ENCODE data around the gene MARCHF11. TPM values are rescaled to one million over a fixed set of nuclear protein-coding genes. Genes with fewer than 3 reads are reported as not detected.

The MARCHF11 gene
- polyA plus RNA-seq, 3 donors, result 3.6 to 4.5 (median 3.9) TPM

- DNase-seq, result no peak
These were observed 118.4 kb downstream of the MARCHF11 start for GRCh38 chr5:16061163-16061562.

DNA sequence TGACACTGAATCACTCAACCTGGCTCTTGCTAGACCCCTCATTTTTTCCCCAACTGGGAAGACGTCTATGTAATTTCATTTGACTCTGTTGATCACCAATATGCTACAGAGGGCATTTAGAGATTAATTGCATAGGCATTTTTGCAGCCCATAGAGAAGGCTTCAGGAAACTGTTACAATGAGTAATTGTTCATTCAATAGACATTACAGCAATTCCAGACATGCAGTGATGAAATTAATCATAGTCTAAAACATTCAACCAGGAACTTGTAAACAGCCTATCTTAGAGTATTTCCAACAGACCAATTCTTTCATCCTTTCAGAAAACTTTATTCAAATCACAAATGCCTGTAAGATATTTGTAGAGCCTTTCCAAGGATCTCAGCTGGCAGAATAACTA lies 122.3 kb downstream of the MARCHF11 start:
- no peak for DNase-seq

DNA sequence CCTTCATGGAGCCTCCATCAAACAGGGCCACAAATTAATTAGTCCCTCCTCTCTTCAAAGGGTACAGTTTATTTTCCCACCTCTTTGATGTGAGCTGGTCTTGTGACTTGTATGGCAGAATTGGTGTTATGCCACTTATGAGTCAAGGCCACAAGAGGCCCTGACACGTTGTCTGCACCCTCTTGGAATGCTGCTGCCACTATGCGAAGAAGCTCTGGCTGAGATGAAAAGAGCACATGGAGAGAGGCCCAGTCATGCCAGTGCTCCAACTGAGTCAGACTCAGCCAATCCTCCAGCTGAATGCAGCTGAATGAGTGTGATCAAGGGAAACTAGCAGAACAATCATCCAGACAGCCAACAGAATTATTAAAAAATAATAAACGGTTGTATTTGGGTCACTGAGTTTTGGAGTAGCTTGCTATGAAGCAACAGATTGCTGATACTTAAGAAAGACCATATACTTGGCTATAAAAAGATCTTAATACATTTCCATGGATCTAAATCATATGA lies 128.3 kb downstream of the MARCHF11 start:
- no peak for DNase-seq

- DNase-seq, result no peak
These were observed 129.2 kb downstream of the MARCHF11 start for GRCh38 chr5:16050414-16050813.

- DNase-seq, result no peak
These were observed 129.8 kb downstream of the MARCHF11 start for GRCh38 chr5:16049761-16050160.

GRCh38 chr5:16048132-16048531 lies 131.5 kb downstream of the MARCHF11 start:
- DNase-seq, result no peak

- DNase-seq, result no peak
These were observed 136.1 kb downstream of the MARCHF11 start for GRCh38 chr5:16043349-16043965.

DNA sequence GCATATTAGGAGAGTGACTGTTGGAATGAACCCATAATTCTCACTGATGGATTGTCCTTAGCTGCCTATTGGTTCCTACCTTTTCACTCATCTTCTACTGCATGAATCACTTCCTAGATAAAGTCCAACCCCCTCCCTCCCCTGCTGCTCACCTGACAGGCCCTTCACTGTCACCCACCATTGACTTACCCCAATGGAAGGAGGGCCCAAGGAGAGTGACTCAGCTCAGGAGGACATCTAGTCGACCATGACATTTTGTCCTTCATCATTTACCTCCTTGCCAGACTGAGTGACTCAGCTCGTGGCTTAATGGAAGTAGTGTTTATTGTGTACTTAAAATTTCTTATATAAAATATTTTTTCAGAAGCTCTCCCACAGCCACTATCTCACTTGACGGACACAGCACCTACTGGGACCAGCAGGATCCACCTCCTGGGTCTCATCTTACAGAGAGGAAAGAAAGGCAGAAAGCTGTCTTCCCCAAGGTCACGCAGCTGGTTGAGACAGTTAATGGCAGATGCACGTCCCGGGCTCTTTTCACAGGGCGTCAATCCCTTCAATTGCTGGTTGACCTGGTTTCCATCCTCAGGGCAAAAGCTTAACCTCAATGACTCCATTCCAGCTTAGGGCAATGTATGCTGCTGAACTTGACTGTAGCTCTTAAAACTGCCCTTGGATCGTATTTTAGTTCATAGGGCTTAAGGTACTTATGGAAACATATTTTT lies 142.3 kb downstream of the MARCHF11 start:
- DNase-seq, result no peak

DNA sequence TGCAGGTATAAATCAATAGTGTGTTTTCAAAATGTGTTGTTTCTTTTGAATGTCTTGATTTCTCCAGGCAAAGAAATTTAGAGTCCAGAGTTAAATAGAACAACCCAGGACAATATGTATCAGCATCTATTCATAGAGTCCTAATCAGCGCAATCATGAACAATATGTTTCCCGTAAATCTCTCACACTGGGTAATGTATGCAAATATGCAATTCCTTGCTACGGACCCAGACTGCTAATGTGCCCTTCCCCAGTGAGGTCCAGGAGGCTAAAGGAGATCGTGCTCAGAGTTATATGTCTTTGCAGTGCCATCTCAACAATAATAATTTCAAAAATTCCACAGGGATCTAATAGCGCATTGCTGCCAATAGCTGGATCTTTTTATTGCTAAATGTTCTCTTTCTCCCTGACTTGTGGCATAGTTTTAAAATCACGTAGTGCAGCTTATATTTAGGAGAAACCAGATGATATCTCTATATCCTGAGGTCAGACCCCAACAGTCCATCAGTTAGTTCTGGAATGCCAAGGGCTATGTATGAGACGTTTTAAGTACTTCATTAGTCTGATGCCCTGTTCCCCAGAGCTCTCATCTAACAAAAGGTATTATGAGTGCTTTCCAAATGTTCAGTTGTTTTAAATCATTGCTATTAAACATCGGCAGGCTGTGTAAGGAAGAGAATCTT lies 145.1 kb downstream of the MARCHF11 start:
- DNase-seq, result no peak

- no peak for DNase-seq
These were observed 146.2 kb downstream of the MARCHF11 start for GRCh38 chr5:16033187-16033925.

GRCh38 chr5:16028708-16029107 lies 150.9 kb downstream of the MARCHF11 start:
- no peak for DNase-seq

- DNase-seq, result no peak
These were observed 153.9 kb downstream of the MARCHF11 start for GRCh38 chr5:16025681-16026080.

GRCh38 chr5:16018970-16019369 lies 160.6 kb downstream of the MARCHF11 start:
- no peak for DNase-seq

DNA sequence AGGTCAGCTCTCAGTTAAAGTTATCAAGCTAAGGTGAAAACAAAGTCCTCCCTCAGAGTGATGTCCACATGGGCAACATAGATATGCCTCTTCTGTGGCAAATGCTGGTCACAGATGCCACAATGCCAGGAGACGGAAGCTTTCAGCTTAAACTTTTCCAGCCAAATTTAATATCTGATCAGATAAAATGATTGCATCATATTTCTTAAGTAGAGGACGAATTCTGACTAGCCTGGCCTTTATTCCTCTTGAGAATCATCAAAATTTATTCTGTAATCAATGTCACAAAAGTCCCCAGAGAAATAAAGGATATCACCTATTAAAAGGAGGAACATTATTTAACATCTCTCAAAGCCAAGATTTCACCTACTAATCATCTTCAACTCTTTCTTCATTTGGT lies 161.9 kb downstream of the MARCHF11 start:
- DNase-seq, result no peak
